HT1080 (cell line): Measurements from ENCODE around the gene CCDC71L. TPM values are rescaled to one million over a fixed set of nuclear protein-coding genes. Genes with fewer than 3 reads are reported as not detected.
A peak's percentile ranks its signal among the peaks of the same experiment; 100 is the strongest.

Experiments used
- DNase-seq: peaks from one replicate; pipeline ENCODE4 v3.0.0-alpha.2; 2015; ENCODE audit warnings: low read depth
- total RNA-seq: library from RNA; depleted of rRNA; stranded (reverse); fragments of >200 nt; shearing (Covaris generic); gene quantifications from 2 replicates; pipeline ENCODE4 v1.2.3, GENCODE V29; 2014; rRNA removed

Gene CCDC71L
- total RNA-seq, 1 experiment from 2014 or later: 21.8 TPM

- DNase-seq: peak; percentile 90
These were observed 51.5 kb downstream of the CCDC71L start for GRCh38 chr7:106609416-106609815.

GRCh38 chr7:106608661-106609060 lies 52.3 kb downstream of the CCDC71L start:
- no peak for DNase-seq

Other genes with a start within 250 kb of the CCDC71L start
- 1.9 and 2.1 TPM in 2 replicates for gene PIK3CG, start 204.1 kb upstream of the CCDC71L start, total RNA-seq